ENCODE measurements around the gene UBAC2. TPM values are rescaled to one million over a fixed set of nuclear protein-coding genes. Genes with fewer than 3 reads are reported as not detected.

The UBAC2 gene
- total RNA-seq, 1 donor, result 36.9 TPM

GRCh38 chr13:99393791-99394735, 193.4 kb downstream of the UBAC2 start:
- Histone ChIP-seq H3K9me3 (ENCODE audit: low read depth, low read length) (no peaks in the 10 kb centered on the region), H3K4me1 (ENCODE audit: insufficient read depth, low read length) (no peaks in the 10 kb centered on the region), H3K4me3 (ENCODE audit: insufficient read depth, low read length) (no peak overlapping the region), H3K4me2 (ENCODE audit: insufficient read depth, low read length) (no peak overlapping the region), H3K27ac (ENCODE audit: low read depth, low read length) (no peak overlapping the region), H3K79me2 (ENCODE audit: insufficient read depth, low read length) (no peaks in the 10 kb centered on the region), H3K27me3 (ENCODE audit: insufficient read depth, low read length) (no peaks in the 10 kb centered on the region), H4K20me1 (ENCODE audit: insufficient read depth, low read length) (no peaks in the 10 kb centered on the region), H3K36me3 (ENCODE audit: insufficient read depth, low read length) (no peaks in the 10 kb centered on the region), H2AFZ (ENCODE audit: low read length) (no peak overlapping the region)
- no peak for TF ChIP-seq CTCF (IDR thresholded peaks at IDR 0.05; ENCODE audit: extremely low read depth, low read depth, low read length)
- no peak for DNase-seq (ENCODE audit: insufficient read length, low spot score, missing footprints)

DNA sequence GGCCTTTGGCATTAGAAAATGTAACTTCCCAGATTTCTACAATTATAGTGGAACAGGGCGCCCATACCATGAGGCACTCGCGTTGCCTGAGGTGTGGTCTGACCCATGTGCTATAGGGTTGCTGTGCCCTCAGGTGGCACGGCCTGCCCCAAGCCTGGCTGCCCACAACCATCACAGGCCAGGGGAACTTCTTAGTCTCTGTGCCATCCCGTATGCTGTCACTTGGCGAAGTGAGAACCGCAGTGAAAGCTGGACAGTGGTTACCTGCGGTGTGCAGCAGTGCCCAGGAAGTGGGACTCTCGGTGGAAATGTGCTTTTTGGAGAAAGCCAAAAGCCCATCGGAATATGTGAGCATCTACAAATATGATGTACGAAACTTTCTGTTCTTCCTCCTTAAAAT, 194.8 kb downstream of the UBAC2 start:
- Histone ChIP-seq H2AFZ (ENCODE audit: low read length) (no peak overlapping the region), H3K27me3 (ENCODE audit: insufficient read depth, low read length) (no peaks in the 10 kb centered on the region), H3K4me2 (ENCODE audit: insufficient read depth, low read length) (no peak overlapping the region), H3K4me3 (ENCODE audit: insufficient read depth, low read length) (no peak overlapping the region), H3K4me1 (ENCODE audit: insufficient read depth, low read length) (no peaks in the 10 kb centered on the region), H4K20me1 (ENCODE audit: insufficient read depth, low read length) (no peaks in the 10 kb centered on the region), H3K79me2 (ENCODE audit: insufficient read depth, low read length) (no peaks in the 10 kb centered on the region), H3K27ac (ENCODE audit: low read depth, low read length) (no peak overlapping the region), H3K9me3 (ENCODE audit: low read depth, low read length) (no peaks in the 10 kb centered on the region), H3K36me3 (ENCODE audit: insufficient read depth, low read length) (no peaks in the 10 kb centered on the region)
- DNase-seq (ENCODE audit: insufficient read length, low spot score, missing footprints), result no peak
- TF ChIP-seq CTCF (IDR thresholded peaks at IDR 0.05; ENCODE audit: extremely low read depth, low read depth, low read length), result no peak

GRCh38 chr13:99396446-99396845, 195.8 kb downstream of the UBAC2 start:
- no peaks in the 10 kb centered on the region for H4K20me1 ChIP-seq (ENCODE audit: insufficient read depth, low read length)
- DNase-seq (ENCODE audit: insufficient read length, low spot score, missing footprints), result no peak
- H2AFZ ChIP-seq (ENCODE audit: low read length), result no peak overlapping the region
- no peak overlapping the region for H3K4me3 ChIP-seq (ENCODE audit: insufficient read depth, low read length)
- no peak overlapping the region for H3K27ac ChIP-seq (ENCODE audit: low read depth, low read length)
- no peak for TF ChIP-seq CTCF (IDR thresholded peaks at IDR 0.05; ENCODE audit: extremely low read depth, low read depth, low read length)
- H3K27me3 ChIP-seq (ENCODE audit: insufficient read depth, low read length), result no peaks in the 10 kb centered on the region
- no peaks in the 10 kb centered on the region for H3K79me2 ChIP-seq (ENCODE audit: insufficient read depth, low read length)
- no peaks in the 10 kb centered on the region for H3K4me1 ChIP-seq (ENCODE audit: insufficient read depth, low read length)
- H3K9me3 ChIP-seq (ENCODE audit: low read depth, low read length), result no peaks in the 10 kb centered on the region
- no peaks in the 10 kb centered on the region for H3K36me3 ChIP-seq (ENCODE audit: insufficient read depth, low read length)
- H3K4me2 ChIP-seq (ENCODE audit: insufficient read depth, low read length), result no peak overlapping the region

DNA sequence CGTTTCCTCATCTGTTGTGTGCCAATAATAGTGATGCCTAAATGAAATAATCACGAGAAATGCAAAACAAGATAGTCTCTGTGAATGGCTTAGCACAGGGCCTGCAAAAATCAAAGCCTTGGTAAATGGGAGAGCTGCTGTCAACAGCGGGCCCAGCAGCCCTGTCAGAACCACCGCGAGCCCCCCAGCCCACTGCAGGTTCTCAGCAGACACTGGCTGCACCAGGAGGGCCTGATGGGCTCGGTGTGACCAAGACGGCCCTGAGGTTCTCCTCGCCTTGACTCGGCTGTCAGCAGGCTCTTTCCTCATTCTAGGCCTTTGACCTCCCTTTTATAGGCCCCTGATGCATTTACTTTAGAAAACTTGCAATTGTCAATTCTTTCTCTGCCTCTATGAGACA, 197.4 kb downstream of the UBAC2 start:
- Histone ChIP-seq H2AFZ (ENCODE audit: low read length) (no peak overlapping the region), H3K4me1 (ENCODE audit: insufficient read depth, low read length) (no peaks in the 10 kb centered on the region), H3K9me3 (ENCODE audit: low read depth, low read length) (no peaks in the 10 kb centered on the region), H3K27me3 (ENCODE audit: insufficient read depth, low read length) (no peaks in the 10 kb centered on the region), H3K4me2 (ENCODE audit: insufficient read depth, low read length) (no peak overlapping the region), H3K27ac (ENCODE audit: low read depth, low read length) (no peak overlapping the region), H3K4me3 (ENCODE audit: insufficient read depth, low read length) (no peak overlapping the region), H3K79me2 (ENCODE audit: insufficient read depth, low read length) (no peaks in the 10 kb centered on the region), H4K20me1 (ENCODE audit: insufficient read depth, low read length) (no peaks in the 10 kb centered on the region), H3K36me3 (ENCODE audit: insufficient read depth, low read length) (no peaks in the 10 kb centered on the region)
- TF ChIP-seq CTCF (IDR thresholded peaks at IDR 0.05; ENCODE audit: extremely low read depth, low read depth, low read length), result no peak
- DNase-seq (ENCODE audit: insufficient read length, low spot score, missing footprints), result no peak

Measured in osteoblast (primary cell).